Measurements from ENCODE around the gene MAFG. TPM values are rescaled to one million over a fixed set of nuclear protein-coding genes. Genes with fewer than 3 reads are reported as not detected.
A peak's percentile ranks its signal among the peaks of the same experiment; 100 is the strongest.

The MAFG gene
- total RNA-seq, 1 experiment from 2014 or later: 31.4 TPM

DNA sequence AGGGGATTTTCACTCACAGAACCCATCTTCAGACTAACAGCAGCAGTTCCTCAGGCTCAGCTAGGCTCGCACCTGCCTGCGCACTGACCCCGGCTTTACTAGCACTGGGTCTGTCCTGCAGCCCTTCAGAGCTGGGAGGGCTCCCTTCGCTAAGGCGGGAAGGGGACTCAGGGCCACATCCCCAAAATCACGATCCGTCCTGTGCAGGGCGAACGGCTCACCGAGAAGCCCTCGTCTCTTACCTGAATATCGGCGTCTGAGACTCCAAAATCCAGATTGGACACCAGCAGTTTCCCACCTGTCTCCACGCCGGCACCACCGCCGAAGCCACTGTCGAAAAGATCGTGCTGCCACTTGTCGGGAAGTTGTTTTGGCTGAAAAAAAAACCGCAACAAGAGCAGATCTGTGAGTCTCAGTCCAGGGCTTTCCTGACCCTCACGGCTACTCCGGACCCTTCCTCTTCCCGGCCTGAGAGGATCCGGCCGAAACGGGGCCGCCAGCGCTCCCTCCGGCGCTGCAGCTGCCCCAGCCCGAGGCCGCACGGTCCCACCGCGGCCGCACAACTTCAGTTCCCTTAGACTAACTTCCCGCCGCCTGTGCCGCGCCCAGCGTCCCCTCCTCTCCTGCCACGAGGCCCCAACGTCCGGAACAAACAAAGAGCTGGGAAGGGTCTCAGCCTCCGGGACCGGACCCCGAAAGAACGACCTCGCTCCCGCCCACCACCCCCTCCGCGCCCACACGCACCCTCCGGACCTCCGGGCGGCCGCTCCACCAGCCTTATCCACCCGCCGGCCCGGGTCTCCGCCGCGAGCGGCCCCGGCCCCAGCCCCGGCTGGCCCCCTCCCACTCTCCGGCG is 36.9 kb downstream of the MAFG start:
- peak overlapping the region; percentile 89 to 92 for H3K4me3 Mint-ChIP-seq
- Histone ChIP-seq H3K18ac (ENCODE audit: insufficient read length, low read depth, low read length) (no peak overlapping the region), H3K4me1 (ENCODE audit: insufficient read depth, low read length) (no peaks in the 10 kb centered on the region), H3T11ph (ENCODE audit: low read length) (no peak overlapping the region), H2BK20ac (ENCODE audit: low read depth, low read length, poor library complexity, severe bottlenecking) (no peak overlapping the region), H2BK12ac (ENCODE audit: insufficient read length, low read depth, low read length) (no peak overlapping the region), H2BK5ac (ENCODE audit: insufficient read length, low read length) (no peak overlapping the region), H4K5ac (ENCODE audit: insufficient read length, low read depth, low read length) (no peak overlapping the region), H3K9ac (ENCODE audit: extremely low read depth, insufficient read length, low read length) (peak overlapping the region; percentile 83), H3K4ac (ENCODE audit: low read depth, low read length) (no peak overlapping the region; the same call in 1 of the 2 replicates), H4K91ac (ENCODE audit: insufficient read length, low read depth, low read length) (no peak overlapping the region), H3K27me3 (ENCODE audit: insufficient read depth, low read length) (no peaks in the 10 kb centered on the region), H2AK5ac (ENCODE audit: insufficient read length, low read length) (no peak overlapping the region), H4K8ac (replicated peaks; ENCODE audit: insufficient read length, low read depth, low read length) (no peak overlapping the region), H3K27ac (ENCODE audit: insufficient read length, low read depth, low read length) (no peak overlapping the region), H3K79me1 (ENCODE audit: insufficient read depth, low read depth, low read length, poor library complexity, severe bottlenecking) (peaks cover 24% of the 10 kb centered on the region), H4K20me1 (ENCODE audit: control insufficient read depth, insufficient read depth, insufficient read length) (no peaks in the 10 kb centered on the region), H3K23me2 (ENCODE audit: insufficient read length, low read depth, low read length, poor library complexity, severe bottlenecking) (peaks cover 7% of the 10 kb centered on the region), H2BK15ac (ENCODE audit: low read depth, low read length) (no peak overlapping the region), H3K79me2 (ENCODE audit: insufficient read depth, low read length) (peaks cover 17% of the 10 kb centered on the region; the same call in 1 of the 2 replicates), H3K14ac (ENCODE audit: insufficient read depth, low read length) (peak overlapping the region; percentile 68), H2AFZ (ENCODE audit: low read length) (no peak overlapping the region), H3K56ac (ENCODE audit: insufficient read length, low read depth, low read length) (no peak overlapping the region), H3K23ac (ENCODE audit: insufficient read length, low read depth, low read length) (no peak overlapping the region), H2BK120ac (ENCODE audit: low read depth, low read length, poor library complexity, severe bottlenecking) (no peak overlapping the region), H3K9me3 (ENCODE audit: control insufficient read depth, low read depth, low read length) (no peaks in the 10 kb centered on the region), H3K4me2 (ENCODE audit: insufficient read depth, insufficient read length, low read length) (peak overlapping the region; percentile 83)
- TF ChIP-seq, protein P1, sequence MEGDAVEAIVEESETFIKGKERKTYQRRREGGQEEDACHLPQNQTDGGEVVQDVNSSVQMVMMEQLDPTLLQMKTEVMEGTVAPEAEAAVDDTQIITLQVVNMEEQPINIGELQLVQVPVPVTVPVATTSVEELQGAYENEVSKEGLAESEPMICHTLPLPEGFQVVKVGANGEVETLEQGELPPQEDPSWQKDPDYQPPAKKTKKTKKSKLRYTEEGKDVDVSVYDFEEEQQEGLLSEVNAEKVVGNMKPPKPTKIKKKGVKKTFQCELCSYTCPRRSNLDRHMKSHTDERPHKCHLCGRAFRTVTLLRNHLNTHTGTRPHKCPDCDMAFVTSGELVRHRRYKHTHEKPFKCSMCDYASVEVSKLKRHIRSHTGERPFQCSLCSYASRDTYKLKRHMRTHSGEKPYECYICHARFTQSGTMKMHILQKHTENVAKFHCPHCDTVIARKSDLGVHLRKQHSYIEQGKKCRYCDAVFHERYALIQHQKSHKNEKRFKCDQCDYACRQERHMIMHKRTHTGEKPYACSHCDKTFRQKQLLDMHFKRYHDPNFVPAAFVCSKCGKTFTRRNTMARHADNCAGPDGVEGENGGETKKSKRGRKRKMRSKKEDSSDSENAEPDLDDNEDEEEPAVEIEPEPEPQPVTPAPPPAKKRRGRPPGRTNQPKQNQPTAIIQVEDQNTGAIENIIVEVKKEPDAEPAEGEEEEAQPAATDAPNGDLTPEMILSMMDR (conservative IDR thresholded peaks at IDR 0.05): no peak
- H3K36me3 Mint-ChIP-seq (ENCODE audit: insufficient read depth in 1 of 3, low read depth in 3 of 3): peaks cover 41 to 67% (median 60%) of the 10 kb centered on the region in 3 experiments
- peaks cover 3 to 16% of the 10 kb centered on the region in 2 experiments; a peak in 3 of 4 replicates for H3K4me1 Mint-ChIP-seq
- no peaks in the 10 kb centered on the region for H3K9me3 Mint-ChIP-seq
- no CpG with 5 or more reads among the region's 69 CpGs for WGBS (ENCODE audit: extremely low coverage, insufficient read length, low lambda C conversion rate)
- H3K27me3 Mint-ChIP-seq (ENCODE audit: low read depth): 0 out of 2 replicates have a peak, but pooled peaks cover under 1% of the 10 kb centered on the region
- peak overlapping the region; percentile 92 to 97 (median 95) for H3K27ac Mint-ChIP-seq
- peak; percentile 31 for DNase-seq

All from H9 (cell line).